ENCODE results near the gene GALNT9.

The GALNT9 gene

DNA sequence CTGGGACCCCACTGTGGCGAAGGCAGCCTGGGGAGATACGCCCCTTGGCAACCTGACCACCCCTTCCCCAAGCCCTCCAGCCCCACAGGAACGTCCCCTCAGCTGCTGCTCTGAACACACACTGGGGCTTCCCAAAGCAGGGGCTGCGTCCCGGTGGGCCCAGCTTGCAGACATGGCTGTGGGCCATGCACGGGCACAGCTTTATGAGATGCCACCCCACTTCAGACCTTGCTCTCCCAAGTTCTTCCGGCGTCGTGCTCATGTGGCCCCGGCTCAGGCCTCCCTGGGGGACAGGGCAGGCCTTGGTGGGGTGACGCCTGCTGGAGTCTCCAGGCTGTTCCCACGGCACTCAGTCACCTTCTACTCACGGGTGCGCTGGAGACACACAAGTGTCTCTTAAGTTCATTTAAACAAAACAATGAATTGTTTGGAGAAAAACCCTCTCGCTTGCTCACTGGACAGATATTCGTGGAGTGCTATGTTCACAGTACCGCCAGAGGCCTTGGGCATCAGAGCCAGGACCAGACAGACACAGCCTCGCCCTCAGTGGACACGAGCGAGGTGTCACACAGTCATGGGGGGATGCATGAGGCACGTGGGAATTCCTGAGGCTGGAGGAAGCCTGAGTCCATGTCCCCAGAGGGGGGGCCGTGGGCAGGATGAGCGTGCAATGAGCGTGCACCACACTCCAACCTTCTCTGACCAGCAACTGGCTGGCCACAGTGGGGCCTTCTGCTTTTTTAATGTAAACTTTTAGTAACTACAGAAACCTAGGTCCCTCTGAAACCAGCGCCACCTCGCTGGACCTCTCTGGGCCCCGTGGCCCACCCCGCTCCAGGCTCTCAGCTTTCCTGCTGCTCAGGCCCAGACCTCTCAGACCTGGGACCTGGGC lies 4.3 kb downstream of the GALNT9 start:
- DNase-seq: no peak

DNA sequence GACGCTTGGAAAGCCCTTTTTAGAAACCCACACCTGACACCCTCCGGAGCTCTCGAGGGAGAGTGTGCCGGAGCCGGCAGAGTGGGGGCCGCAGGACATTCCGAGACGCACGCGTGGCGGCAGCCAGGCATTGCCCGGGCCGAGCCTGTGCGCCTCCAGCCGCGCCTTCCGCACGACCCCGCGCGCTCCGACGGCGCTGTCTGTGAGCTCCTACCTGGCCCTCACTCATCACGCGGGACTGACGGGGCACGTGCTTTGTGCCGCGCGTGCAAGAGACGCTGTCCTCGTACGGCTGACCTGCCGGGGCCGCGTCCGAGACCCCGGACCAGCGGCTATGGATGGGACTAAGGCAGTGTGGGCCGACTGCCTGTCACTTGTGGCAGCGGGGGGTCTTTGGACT lies 5.2 kb downstream of the GALNT9 start:
- no peak for DNase-seq

DNA sequence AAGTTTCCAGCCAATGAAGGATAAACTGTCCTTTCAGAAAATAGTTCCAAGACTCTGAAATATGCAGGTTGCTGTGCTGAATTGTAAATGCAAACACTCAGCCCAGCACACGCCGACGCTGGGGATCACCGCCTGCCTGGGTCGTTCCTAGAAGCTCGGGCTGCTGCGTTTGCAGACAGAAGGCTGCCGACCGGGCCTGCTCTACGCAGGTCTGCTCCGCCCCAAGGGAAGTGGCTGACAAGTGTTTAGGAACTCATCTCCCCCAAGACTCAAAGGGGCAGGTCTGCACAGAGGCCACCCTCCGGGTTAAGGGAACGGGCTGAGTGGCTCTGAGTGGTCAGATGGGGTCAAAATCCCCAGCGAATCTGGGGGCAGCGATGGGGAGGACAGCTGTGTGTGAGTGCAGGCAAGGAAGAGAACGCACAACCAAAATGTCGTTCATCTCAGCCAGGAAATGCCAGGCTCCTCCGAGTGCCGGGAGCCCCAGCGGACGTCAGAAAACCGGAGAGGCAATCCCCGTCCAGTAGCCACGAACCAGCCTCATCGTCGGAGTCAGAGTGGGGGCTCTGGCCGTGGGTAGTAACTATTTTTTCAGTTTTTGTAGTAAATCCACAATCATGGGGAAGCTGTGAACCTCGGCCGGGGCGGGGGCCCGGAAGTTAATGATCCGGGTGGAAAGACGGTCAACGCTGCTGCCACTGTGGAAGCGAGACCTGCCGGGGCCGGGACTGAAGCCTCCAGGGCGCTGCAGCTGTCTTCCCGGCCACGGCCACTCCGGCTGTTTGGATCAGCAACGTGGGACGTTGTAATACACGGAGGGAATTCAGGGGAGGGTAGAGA lies 6.0 kb downstream of the GALNT9 start:
- no peak for DNase-seq

DNA sequence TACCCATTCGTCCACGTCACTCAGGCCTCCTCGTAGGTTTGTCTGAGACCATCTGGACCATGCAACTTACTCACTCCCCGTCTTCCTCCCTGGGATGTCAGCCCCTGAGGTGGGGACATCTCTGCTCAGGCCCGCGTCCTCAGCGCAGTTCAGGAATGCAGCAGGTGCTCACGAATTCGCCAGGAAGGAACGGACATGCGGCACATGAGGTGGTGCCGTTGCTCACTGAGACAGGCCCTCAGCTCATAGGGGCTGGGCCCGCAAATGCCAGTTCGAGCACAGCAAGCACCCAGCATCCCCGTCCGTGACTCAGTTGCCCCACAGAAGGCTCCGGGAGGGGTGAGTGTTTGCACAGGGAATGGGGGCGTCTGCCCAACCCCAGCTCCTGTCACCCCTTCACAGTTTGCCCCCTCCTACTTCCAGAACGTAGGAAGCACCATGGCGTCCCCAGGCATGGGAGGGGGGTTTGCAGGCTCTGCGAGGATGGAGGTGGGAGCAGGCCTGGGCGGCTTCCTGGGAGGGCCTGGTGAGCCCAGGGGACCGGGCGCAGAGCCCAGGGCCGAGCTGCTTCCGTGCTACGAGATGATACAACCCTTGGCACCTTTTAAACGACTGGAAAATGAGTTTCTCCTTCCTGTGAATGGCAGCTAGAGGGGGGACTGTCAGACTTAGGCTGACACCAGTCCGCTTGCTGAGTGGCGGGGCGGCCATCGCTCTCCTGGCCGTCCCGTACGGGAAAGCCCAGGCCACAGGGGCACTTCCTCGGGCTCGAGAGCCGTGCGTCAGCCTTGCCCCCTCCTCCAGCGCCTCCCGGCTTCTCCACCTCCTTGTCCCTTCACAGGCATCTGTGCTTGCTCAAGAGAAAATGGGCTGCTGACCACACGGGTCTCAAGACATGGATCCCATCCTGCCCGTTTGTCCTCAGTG lies 6.9 kb downstream of the GALNT9 start:
- no peak for DNase-seq

DNA sequence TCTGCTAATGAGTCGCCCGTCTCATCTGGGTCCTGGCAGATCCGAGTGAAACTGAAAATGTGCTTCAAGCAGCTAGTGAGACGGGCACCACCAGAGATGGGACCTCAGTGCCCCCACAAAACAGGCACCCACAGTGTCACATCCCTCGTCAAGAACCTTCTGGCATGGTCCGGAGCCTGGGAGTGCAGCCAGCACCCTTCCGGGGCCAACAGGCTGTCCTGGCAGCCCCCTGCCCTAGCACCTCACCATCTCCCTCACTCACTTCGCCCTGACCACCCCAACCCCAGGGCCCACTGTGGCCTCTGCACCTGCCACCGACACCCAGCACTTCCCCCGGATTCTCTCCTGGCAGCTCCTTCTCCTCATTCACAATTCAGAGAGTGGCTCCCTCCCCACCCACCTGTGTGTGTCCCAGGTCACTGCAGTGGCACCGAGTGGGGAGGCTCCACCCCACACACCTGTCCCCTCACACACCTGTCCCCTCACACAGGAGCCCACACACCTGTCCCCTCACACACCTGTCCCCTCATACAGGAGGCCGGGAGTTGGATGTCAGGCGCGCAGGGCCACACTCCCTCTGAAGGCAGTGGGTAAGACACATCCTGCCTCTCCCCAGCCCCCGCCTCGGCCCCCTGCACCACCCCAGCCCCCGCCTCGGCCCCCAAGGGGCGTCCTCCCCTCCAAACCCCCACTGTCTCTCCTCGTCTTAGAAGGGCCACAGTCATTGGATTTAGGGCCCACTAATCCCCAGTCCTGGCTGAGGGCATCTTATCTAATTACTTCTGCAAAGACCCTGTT lies 7.9 kb downstream of the GALNT9 start:
- DNase-seq: no peak

DNA sequence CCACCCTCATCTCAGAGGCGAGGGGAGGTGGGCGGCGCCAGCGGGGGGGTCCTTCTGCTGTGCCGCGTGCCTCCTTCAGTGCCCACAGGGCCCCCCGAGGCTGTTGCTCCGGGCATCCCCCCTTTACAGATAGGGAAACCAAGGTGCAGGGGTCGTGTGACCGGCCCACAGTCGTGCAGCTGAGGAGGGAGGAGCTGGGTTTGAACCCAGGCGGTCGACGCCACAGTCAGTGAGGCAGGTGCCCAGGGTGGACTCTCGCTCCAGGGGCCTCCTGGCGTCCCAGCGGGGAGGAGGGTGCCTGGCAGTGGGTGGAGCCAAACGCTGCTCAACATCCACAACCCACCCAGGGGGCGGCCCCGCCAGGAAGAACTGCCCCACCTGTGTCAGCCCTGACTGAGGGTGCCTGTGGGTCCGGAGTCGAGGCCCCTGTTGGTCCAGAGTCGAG lies 8.6 kb downstream of the GALNT9 start:
- no peak for DNase-seq

DNA sequence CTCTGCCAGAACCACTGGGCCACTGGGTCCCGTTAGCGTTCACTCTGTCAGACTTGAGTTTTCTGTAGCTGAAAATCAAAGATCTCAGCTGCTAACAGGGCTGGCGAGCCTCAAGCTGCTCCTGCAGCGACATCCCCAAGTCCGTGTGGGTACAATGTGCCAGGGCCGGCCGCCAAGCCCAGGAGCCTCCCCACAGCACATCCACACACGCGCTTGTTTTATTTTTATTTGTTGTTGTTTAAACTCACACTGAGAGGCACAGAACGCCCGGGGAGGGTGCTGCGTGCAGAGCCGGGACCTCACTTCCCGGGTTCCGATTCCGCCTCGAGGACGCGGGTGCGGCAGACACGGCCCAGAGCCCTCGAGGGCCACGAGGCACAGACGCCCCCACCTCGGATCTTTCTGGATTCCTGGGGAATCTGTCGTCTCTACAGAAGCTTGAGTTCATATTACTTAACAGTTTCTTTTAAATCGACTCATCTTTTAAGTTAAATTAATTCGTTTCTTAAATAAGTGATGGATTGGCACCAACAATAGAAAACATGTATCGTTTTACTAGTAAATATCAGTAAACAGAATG lies 9.3 kb downstream of the GALNT9 start:
- no peak for DNase-seq

DNA sequence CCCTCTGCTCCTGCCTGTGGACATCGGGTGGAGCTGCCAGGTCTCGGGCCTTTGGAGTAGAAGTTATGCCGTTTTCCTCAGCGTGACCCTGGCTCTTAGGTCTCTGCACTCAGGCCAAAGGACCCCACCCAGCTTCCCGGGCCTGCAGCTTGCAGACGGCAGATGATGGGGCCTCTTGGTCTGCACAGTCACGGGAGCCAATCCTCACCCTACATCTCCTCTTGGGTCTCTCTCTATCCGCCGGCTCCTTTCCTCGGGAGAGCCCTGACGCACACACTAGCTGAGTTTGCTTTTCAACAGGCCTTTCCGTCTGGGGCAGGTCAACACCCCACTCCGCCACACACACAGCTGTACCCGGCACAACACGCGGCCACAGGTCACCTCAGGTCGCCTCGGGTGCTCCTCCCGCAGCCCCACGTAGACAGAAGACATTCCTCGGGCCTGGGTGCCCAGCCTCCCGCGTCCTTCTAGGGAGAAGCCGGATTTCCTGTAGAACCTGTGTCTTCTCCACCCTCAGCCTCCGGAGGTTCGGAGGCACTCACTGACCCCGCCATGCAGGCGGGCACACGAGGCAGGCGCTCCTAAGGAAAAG lies 9.9 kb downstream of the GALNT9 start:
- DNase-seq: no peak

DNA sequence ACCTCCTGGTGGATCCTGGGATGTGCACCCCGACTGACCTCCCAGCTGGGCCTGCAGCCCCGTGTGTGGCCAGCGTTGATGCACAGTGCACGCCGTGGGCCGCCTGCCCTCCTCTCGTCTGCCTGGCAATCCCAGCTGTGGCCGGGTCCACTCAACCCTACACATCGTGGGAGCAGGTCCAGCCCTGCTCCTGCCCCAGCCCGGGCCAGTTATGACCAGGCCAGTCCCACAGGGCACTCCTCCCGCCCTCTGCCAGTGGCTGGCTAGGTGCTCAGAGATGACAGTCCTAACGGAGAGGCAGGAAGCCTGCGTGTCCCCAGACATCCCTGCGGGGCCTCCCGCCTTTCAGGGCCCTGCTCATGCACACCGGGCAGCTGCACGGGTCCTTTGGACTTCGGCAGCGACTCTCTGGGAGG lies 10.8 kb downstream of the GALNT9 start:
- DNase-seq: no peak

DNA sequence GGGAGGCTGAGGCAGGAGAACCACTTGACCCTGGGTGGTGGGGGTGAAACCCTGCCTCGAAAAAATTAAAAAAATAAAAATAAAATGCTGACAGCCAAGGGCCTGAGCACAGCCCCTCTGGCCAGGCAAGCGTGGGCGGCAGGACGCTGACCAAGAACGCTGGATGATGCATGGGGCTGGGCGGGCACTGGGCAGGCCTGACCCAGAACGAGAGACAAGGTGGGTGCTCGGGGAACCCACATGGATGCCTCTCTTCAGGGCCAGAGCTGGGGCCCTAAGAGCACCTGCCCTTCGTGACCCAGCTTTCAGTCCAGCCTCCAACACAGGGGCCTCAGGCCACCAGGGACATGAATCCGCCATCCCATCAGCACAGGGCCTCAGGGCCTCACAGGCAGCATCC lies 11.3 kb downstream of the GALNT9 start:
- DNase-seq: no peak

DNA sequence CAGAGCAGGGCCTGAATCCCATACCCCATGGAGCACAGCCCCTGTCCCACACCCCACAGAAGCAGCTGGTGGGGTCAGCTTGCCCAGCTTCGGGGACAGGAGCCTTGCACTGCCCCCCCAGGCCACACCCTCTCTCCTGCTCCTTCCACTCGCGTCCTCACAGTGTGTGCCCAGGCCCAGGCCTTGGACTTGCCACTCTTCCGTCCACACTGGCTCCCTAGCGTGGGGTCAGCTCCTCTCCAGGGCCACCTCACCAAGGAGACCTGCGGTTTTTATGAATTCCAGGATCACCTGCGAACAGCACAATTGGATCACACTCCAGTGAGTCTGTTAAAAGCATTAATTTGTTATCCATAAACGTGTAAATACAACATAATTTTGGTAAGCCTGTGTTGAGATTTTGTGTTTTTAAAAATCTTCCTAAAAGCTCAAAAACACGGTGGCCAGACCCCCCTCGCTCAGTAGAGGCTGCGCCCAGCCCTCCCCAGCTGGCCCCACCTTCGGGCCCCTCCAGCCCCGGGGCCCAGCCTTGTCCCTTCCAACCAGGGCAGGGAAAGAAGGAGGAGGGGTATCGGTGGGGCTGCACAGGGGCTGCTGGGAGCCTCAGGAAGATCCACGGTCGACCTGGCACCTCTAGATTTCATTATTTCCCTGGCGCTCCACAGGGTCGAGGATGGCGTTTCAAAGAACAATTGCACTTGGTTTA lies 12.0 kb downstream of the GALNT9 start:
- no peak for DNase-seq

DNA sequence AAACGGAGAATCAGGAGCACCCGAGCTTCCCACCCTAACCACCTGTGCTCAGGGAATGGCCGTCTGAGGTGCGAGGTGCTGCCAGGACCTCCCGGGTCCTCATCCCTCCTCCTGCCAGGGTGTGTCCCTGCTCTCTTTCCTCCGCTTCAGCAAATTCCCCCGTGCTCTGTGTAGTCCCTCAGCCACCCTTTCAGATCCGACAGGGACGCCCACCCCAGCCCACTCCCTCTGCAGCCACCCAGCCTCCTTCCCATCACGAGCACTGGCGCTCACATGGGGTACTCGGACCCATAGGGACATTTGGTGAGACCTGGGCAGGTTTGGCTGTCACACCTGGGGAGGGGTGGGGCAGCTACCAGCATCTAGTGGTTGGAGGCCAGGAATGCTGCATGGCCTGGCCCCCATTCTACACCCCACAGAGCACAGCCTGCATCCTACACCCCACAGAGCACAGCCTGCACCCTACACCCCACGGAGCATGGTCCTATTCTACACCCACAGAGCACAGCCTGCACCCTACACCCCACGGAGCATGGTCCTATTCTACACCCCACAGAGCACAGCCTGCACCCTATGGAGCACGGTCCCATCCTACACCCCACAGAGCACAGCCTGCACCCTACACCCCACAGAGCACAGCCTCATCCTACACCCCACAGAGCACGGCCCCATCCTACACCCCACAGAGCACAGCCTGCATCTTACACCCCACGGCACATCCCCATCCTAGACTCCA lies 12.7 kb downstream of the GALNT9 start:
- DNase-seq: no peak

DNA sequence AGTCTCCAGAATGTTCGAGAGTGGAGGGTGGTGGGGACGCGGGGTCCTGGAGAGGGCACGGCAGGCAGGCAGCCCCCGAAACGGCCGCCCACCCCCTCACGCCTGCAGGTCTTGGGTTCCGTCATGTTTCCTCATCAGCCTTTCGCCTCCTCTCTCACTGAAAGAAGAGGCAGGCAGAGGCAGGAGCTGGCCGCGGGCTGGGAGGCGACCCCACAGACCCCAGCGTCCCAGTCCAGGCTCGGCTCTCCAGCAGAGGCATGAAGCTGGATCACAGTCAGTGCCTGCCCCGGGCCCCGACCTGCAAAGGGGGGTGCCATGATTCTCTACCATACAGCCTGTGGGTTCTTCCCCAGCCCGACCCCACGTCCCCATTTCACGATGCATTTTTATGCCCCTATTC lies 13.4 kb downstream of the GALNT9 start:
- DNase-seq: no peak

DNA sequence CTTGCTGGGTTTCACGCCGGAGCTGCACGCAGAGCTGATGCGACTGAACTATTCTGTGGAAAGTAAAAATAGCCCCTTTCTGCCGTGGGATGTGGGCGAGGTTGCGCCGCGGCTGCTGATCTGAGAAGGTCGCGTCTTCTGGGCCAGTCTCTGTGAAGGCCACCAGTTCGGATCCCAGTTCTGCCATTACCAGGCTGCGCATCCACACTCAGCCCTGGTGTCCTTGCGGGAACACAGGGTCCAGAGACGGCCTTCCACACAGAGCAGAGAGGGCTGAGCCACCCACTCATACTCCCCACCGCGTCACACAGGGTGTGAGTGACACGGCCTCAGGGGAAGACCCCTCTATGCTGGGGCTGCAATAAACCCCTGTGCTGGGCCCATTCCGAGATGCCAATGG lies 13.9 kb downstream of the GALNT9 start:
- DNase-seq: no peak

DNA sequence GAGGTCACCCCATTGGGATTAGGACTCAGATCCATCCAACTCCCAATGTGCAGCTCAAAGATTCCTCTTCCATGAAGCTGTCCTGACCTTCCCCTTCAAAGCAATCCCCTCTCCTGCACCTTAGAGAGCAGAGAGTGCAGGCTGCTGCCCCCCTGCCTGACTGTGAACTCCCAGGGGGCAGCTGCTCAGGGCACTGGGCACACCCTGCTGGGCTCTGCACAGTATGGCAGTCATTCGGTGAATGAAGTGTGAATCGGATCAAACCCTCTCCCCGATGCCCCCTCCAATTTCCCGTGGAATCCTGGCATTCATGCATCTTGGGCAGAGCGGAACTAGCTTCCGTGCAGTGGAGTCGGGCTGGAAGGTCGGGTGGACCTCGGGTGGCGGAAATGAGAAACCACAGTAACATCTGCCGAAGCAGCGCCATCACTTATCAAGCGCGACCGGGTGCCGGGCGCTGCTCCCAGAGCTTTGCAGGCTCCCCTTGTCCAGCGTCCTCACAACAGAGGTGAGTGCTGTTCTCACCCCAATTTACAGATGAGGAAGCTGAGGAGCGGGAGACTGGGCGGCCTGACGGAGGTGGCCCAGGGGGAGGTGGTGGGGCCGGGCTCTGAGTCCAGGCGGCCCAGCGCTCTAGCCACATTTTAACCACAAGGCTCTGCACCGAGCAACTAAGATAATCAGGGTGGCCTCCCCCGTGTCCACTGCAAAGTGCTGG lies 14.7 kb downstream of the GALNT9 start:
- DNase-seq: no peak

DNA sequence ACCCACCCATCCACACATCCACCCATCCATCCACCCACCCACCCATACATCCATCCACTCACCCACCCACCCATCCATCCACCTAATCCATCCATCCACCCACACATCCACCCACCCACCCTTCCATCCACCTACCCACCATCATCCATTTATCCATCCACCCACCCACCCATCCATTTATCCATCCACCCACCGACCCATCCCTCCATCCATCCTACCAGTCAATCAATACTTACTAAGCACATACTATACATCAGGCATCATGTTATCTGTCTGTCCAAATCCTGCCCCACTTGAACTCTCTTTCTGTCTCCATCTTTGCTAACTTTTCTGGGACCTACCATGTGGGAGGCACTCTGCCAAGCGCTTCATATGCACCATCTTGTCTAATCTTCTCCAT lies 15.4 kb downstream of the GALNT9 start:
- DNase-seq: no peak

DNA sequence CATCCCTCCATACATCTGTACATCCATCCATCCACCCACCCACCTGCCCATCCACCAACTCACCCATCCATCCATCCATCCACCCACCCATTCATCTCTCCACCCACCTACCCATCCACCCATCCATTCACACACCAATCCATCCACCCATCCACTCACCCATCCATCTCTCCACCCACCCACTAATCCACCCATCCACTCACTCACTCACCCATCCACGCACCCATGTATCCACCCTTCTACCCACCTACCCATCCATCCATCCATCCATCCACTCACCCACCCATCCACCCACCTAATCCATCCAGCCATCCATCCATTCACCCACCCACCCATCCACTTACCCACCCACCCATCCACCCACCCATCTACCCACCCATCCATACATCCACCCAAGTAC lies 16.2 kb downstream of the GALNT9 start:
- no peak for DNase-seq

DNA sequence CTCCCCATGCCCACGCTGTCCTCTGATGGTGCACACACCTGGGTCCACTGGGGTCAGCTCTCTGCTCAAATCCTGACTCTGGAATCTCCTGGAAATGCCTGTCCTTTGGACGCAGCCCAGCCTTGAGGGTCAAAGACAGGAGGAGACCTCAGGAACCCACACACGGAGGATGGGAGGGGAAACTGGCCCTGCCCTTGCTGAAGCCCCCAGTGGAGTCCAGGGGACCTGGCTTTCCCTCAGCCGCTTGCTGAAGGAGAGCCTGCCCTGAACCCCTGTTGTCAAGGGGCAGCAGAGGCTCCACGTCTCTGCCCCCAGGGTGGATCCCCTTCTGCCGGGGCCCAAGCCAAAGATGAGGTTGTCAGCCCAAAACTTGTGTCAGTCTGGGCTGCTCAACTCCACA lies 16.9 kb downstream of the GALNT9 start:
- no peak for DNase-seq

Measured in inflammatory macrophage treated with lipopolysaccharide for 1 hour (primary cell).